ENCODE results near the gene ERN1. TPM values are rescaled to one million over a fixed set of nuclear protein-coding genes. Genes with fewer than 3 reads are reported as not detected.
A peak's percentile ranks its signal among the peaks of the same experiment; 100 is the strongest.

Gene ERN1
- total RNA-seq, 1 donor from 2014 or later = 22.1 TPM

DNA sequence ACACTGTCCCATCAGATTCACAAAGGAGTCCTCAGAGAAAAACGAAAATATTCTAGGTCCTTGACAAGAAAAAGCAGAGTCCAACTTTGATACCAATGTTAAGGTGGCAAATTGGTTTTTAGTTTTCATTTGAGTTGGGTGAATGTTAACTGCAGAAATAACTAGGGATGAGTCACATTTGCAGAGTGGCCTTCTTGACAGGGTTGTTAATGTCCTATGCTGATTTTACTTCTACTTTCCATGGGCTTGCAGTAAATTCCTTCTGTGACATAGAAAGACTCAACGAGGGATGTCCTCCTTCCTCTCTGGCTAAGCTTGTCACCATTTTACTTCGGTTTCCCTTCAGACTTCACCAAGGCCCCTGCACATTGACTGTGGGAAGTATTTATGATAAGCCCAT lies 62.3 kb downstream of the ERN1 start:
- DNase-seq (ENCODE audit: low read depth) (no peak), FAIRE-seq (no peak)
- Histone ChIP-seq H3K4me3 (ENCODE audit: low read depth, low read length) (no peak overlapping the region), H3K36me3 (ENCODE audit: control insufficient read depth, insufficient read depth, low read length) (peaks cover 31% of the 10 kb centered on the region), H3K27me3 (ENCODE audit: control insufficient read depth, insufficient read depth, low read length) (no peaks in the 10 kb centered on the region)
- TF ChIP-seq CTCF (IDR thresholded peaks at IDR 0.05; ENCODE audit: insufficient read depth, low read length, severe bottlenecking) = no peak

DNA sequence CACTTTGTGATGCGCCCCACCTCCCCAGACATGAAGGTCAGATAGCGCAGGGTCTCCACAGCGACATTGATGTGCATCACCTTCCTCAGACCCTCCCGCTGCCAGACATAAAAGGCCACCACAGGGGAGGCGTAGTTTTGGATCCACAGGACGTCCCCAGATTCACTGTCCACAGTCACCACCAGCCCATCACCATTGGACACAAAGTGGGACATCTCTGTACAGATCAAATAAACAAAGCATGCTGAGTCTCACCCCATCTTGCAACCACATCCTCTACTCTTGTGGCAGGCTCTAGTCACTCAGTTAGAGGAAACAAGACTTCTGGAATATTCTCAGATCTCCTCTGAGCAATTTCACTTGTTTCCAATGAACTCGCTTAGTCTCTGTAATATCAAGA lies 63.2 kb downstream of the ERN1 start:
- no peak for FAIRE-seq

GRCh38 chr17:64065161-64065560 lies 64.8 kb downstream of the ERN1 start:
- TF ChIP-seq CTCF (IDR thresholded peaks at IDR 0.05; ENCODE audit: insufficient read depth, low read length, severe bottlenecking) = no peak
- H3K27me3 ChIP-seq (ENCODE audit: control insufficient read depth, insufficient read depth, low read length) = no peaks in the 10 kb centered on the region
- FAIRE-seq = no peak
- DNase-seq (ENCODE audit: low read depth) = no peak
- peaks cover 28% of the 10 kb centered on the region for H3K36me3 ChIP-seq (ENCODE audit: control insufficient read depth, insufficient read depth, low read length)
- H3K4me3 ChIP-seq (ENCODE audit: low read depth, low read length) = no peak overlapping the region

More for the DNA sequence above, 63.2 kb downstream of the ERN1 start:
- no peaks in the 10 kb centered on the region for H3K27me3 ChIP-seq (ENCODE audit: control insufficient read depth, insufficient read depth, low read length)
- no peak for DNase-seq (ENCODE audit: low read depth)
- TF ChIP-seq CTCF (IDR thresholded peaks at IDR 0.05; ENCODE audit: insufficient read depth, low read length, severe bottlenecking) = no peak
- no peak overlapping the region for H3K4me3 ChIP-seq (ENCODE audit: low read depth, low read length)
- H3K36me3 ChIP-seq (ENCODE audit: control insufficient read depth, insufficient read depth, low read length) = peaks cover 29% of the 10 kb centered on the region

- Histone ChIP-seq H3K36me3 (ENCODE audit: control insufficient read depth, insufficient read depth, low read length) (peaks cover 29% of the 10 kb centered on the region), H3K4me3 (ENCODE audit: low read depth, low read length) (no peak overlapping the region), H3K27me3 (ENCODE audit: control insufficient read depth, insufficient read depth, low read length) (no peaks in the 10 kb centered on the region)
- DNase-seq (ENCODE audit: low read depth) (peak; percentile 47), FAIRE-seq (peak; percentile 95)
- TF ChIP-seq CTCF (IDR thresholded peaks at IDR 0.05; ENCODE audit: insufficient read depth, low read length, severe bottlenecking) = no peak
Observed at GRCh38 chr17:64064331-64064730, 65.6 kb downstream of the ERN1 start.

- FAIRE-seq (no peak), DNase-seq (ENCODE audit: low read depth) (peak; percentile 73)
- no peak overlapping the region for H3K4me3 ChIP-seq (ENCODE audit: low read depth, low read length)
- peaks cover 27% of the 10 kb centered on the region for H3K36me3 ChIP-seq (ENCODE audit: control insufficient read depth, insufficient read depth, low read length)
- no peaks in the 10 kb centered on the region for H3K27me3 ChIP-seq (ENCODE audit: control insufficient read depth, insufficient read depth, low read length)
- TF ChIP-seq CTCF (IDR thresholded peaks at IDR 0.05; ENCODE audit: insufficient read depth, low read length, severe bottlenecking) = peak; percentile 83
Observed at GRCh38 chr17:64063766-64064224, 66.1 kb downstream of the ERN1 start.

- DNase-seq (ENCODE audit: low read depth) = no peak
- H3K36me3 ChIP-seq (ENCODE audit: control insufficient read depth, insufficient read depth, low read length) = peaks cover 25% of the 10 kb centered on the region
- TF ChIP-seq CTCF (IDR thresholded peaks at IDR 0.05; ENCODE audit: insufficient read depth, low read length, severe bottlenecking) = no peak
- no peaks in the 10 kb centered on the region for H3K27me3 ChIP-seq (ENCODE audit: control insufficient read depth, insufficient read depth, low read length)
- no peak for FAIRE-seq
- no peak overlapping the region for H3K4me3 ChIP-seq (ENCODE audit: low read depth, low read length)
Observed at GRCh38 chr17:64063088-64063487, 66.9 kb downstream of the ERN1 start.
